DND-41 (cell line): ENCODE data around the gene CDH16.

Experiments used
- ATAC-seq: fragments of 200-7000 bp; cut with Tn5 transposase; 3 replicates; pipeline ENCODE4 v1.9.1; 2021; ENCODE audit warnings: low read depth; ENCODE audit not compliant: insufficient read depth
- DNase-seq: peaks from one replicate; pipeline ENCODE4 v3.0.0-alpha.2; 2020
- H2AFZ ChIP-seq: 2 replicates; pipeline ENCODE4 v1.6.0; 2012; ENCODE audit warnings: low read depth, low read length
- H3K27ac ChIP-seq: 2 replicates; pipeline ENCODE4 v1.5.1; 2012; ENCODE audit warnings: low read length, inconsistent platforms
- H3K27me3 ChIP-seq: fragments of 200-600 bp; sonication (generic); 2 replicates; pipeline ENCODE4 v1.6.0; 2012; ENCODE audit warnings: low read length, mild to moderate bottlenecking, inconsistent platforms; ENCODE audit not compliant: insufficient read depth, poor library complexity
- H3K36me3 ChIP-seq: 2 replicates; pipeline ENCODE4 v1.5.1; 2012; ENCODE audit warnings: low read length, inconsistent platforms; ENCODE audit not compliant: insufficient read depth
- H3K4me1 ChIP-seq: 2 replicates; pipeline ENCODE4 v1.5.1; 2012; ENCODE audit warnings: mild to moderate bottlenecking, low read length; ENCODE audit not compliant: insufficient read depth
- H3K4me2 ChIP-seq: 2 replicates; pipeline ENCODE4 v1.6.0; 2012; ENCODE audit warnings: mild to moderate bottlenecking, moderate library complexity, low read length, inconsistent platforms; ENCODE audit not compliant: insufficient read depth
- H3K4me3 ChIP-seq, 2 experiments: fragments of 200-600 bp in 1 of 2; shearing (Covaris generic) in 1 of 2; 2 replicates each; pipeline ENCODE4 v1.5.1; 2012 to 2016; ENCODE audit warnings: inconsistent platforms in 2 of 2, low read length in 2 of 2, mild to moderate bottlenecking in 2 of 2, low read depth in 1 of 2, moderate library complexity in 1 of 2
- H3K79me2 ChIP-seq: 2 replicates; pipeline ENCODE4 v1.6.0; 2012; ENCODE audit warnings: low read length, inconsistent platforms; ENCODE audit not compliant: insufficient read depth
- H3K9ac ChIP-seq: 2 replicates; pipeline ENCODE4 v1.6.0; 2012; ENCODE audit warnings: low read depth, mild to moderate bottlenecking, inconsistent platforms, low read length, moderate library complexity
- H3K9me3 ChIP-seq: 2 replicates; pipeline ENCODE4 v1.5.1; 2012; ENCODE audit warnings: low read length, moderate library complexity, mild to moderate bottlenecking, inconsistent platforms; ENCODE audit not compliant: insufficient read depth, severe bottlenecking
- H4K20me1 ChIP-seq: 2 replicates; pipeline ENCODE4 v1.6.0; 2012; ENCODE audit warnings: low read length; ENCODE audit not compliant: insufficient read depth
- CTCF ChIP-seq: IDR thresholded peaks from 2 replicates; pipeline ENCODE4 v1.5.1; 2012; ENCODE audit warnings: borderline replicate concordance, low read length, moderate library complexity, mild to moderate bottlenecking; ENCODE audit not compliant: poor library complexity, severe bottlenecking; ENCODE audit errors: extremely low read depth
- EZH2 ChIP-seq: IDR thresholded peaks from 3 replicates; pipeline ENCODE4 v1.6.1; 2012; ENCODE audit warnings: borderline replicate concordance, low read depth, mild to moderate bottlenecking, moderate library complexity, low read length, inconsistent platforms; ENCODE audit not compliant: severe bottlenecking

The CDH16 gene

GRCh38 chr16:66943426-66944053, 24.9 kb upstream of the CDH16 start:
- Histone ChIP-seq H3K4me2 (no peak overlapping the region), H3K36me3 (peaks cover 54% of the 10 kb centered on the region), H3K27me3 (peaks cover 7% of the 10 kb centered on the region), H2AFZ (no peak overlapping the region), H3K79me2 (no peaks in the 10 kb centered on the region), H3K9me3 (no peaks in the 10 kb centered on the region), H3K9ac (no peak overlapping the region), H4K20me1 (peaks cover 8% of the 10 kb centered on the region), H3K4me3 (no peak overlapping the region), H3K4me1 (peaks cover 12% of the 10 kb centered on the region), H3K27ac (no peak overlapping the region)
- no peak for DNase-seq
- ATAC-seq: no peak
- no peak for TF ChIP-seq EZH2
- TF ChIP-seq CTCF: no peak

- DNase-seq (no peak), ATAC-seq (no peak)
- Histone ChIP-seq H3K4me3 (no peak overlapping the region), H4K20me1 (peaks cover 8% of the 10 kb centered on the region), H2AFZ (no peak overlapping the region), H3K4me2 (no peak overlapping the region), H3K9me3 (no peaks in the 10 kb centered on the region), H3K27ac (no peak overlapping the region), H3K36me3 (peaks cover 57% of the 10 kb centered on the region), H3K79me2 (no peaks in the 10 kb centered on the region), H3K4me1 (peaks cover 7% of the 10 kb centered on the region), H3K9ac (no peak overlapping the region), H3K27me3 (peaks cover 1% of the 10 kb centered on the region)
- TF ChIP-seq CTCF: no peak
- TF ChIP-seq EZH2: no peak
These were observed 24.3 kb upstream of the CDH16 start for GRCh38 chr16:66942981-66943380.

GRCh38 chr16:66940236-66940635, 21.6 kb upstream of the CDH16 start:
- no peak overlapping the region for H3K4me2 ChIP-seq
- ATAC-seq (no peak), DNase-seq (no peak)
- no peaks in the 10 kb centered on the region for H3K27me3 ChIP-seq
- TF ChIP-seq CTCF (no peak), EZH2 (no peak)
- peaks cover 20% of the 10 kb centered on the region for H3K79me2 ChIP-seq
- no peak overlapping the region for H2AFZ ChIP-seq
- H4K20me1 ChIP-seq: peaks cover 5% of the 10 kb centered on the region
- H3K36me3 ChIP-seq: peaks cover 65% of the 10 kb centered on the region
- no peak overlapping the region for H3K4me3 ChIP-seq
- no peaks in the 10 kb centered on the region for H3K9me3 ChIP-seq
- H3K27ac ChIP-seq: no peak overlapping the region
- peaks cover 15% of the 10 kb centered on the region for H3K4me1 ChIP-seq
- H3K9ac ChIP-seq: no peak overlapping the region
